GM12878 (cell line): ENCODE data around the gene SLC9C2. TPM values are rescaled to one million over a fixed set of nuclear protein-coding genes. Genes with fewer than 3 reads are reported as not detected.

Source experiments
- ATAC-seq: fragments of 200-7000 bp; cut with Tn5 transposase; 3 replicates; pipeline ENCODE4 v1.9.1; 2020; ENCODE audit warnings: mild to moderate bottlenecking, moderate library complexity
- BruUV-seq: library from RNA; stranded (reverse); fragments of 400-500 nt; replicated peaks from 2 replicates; lab custom pipeline; 2021; lab: Mats Ljungman, UMichigan
- CTCF ChIA-PET: fragments of 300-600 bp; sonication (Branson Sonifier 250); formaldehyde crosslinking; extraction: SDS; loops from one replicate; lab custom pipeline; 2021; ENCODE audit warnings: inconsistent platforms; lab: Yijun Ruan, JAX
- POLR2A ChIA-PET: fragments of 350-600 bp; formaldehyde crosslinking; extraction: SDS; loops from one replicate; lab custom pipeline; 2021; ENCODE audit warnings: inconsistent platforms; lab: Charles Lee
- RAD21 ChIA-PET: fragments of 300-600 bp; sonication (Branson Sonifier 250); formaldehyde crosslinking; loops from one replicate; lab custom pipeline; 2023; ENCODE audit warnings: antibody characterized with exemption; ENCODE audit not compliant: unreplicated experiment; lab: Charles Lee
- SMC1A ChIA-PET: fragments of 300-600 bp; sonication (Branson Sonifier 250); formaldehyde crosslinking; loops from one replicate; lab custom pipeline; 2023; ENCODE audit not compliant: unreplicated experiment, uncharacterized antibody; lab: Charles Lee
- DNase-seq: peaks from one replicate; pipeline ENCODE4 v3.0.0-alpha.2; 2011; ENCODE audit warnings: low read depth, low spot score
- FAIRE-seq: peaks from 3 replicates; lab custom pipeline; 2011; peaks lifted over from hg19 to GRCh38; lab: Jason Lieb, UNC
- H2AFZ ChIP-seq: 2 replicates; pipeline ENCODE4 v1.6.0; 2011; ENCODE audit warnings: low read depth, low read length, control low read depth; ENCODE audit not compliant: control insufficient read depth
- H3K27ac ChIP-seq: 2 replicates; pipeline ENCODE4 v1.5.1; 2011; ENCODE audit warnings: control low read depth; ENCODE audit not compliant: control insufficient read depth, insufficient read depth
- H3K27me3 ChIP-seq, 2 experiments: replicated peaks in 1 of 2; 2 replicates each; pipeline versions ENCODE4 v1.6.0 to v1.6.1; 2011; ENCODE audit warnings: low read length in 1 of 2; ENCODE audit not compliant: control insufficient read depth in 2 of 2, insufficient read depth in 2 of 2
- H3K36me3 ChIP-seq, 2 experiments: 2 replicates each; pipeline ENCODE4 v1.5.1; 2011; ENCODE audit warnings: low read length in 1 of 2; ENCODE audit not compliant: control insufficient read depth in 2 of 2, insufficient read depth in 2 of 2
- H3K4me1 ChIP-seq: 2 replicates; pipeline ENCODE4 v1.6.1; 2011; ENCODE audit warnings: mild to moderate bottlenecking, low read length, moderate library complexity, mixed read lengths; ENCODE audit not compliant: control insufficient read depth, insufficient read depth
- H3K4me2 ChIP-seq: 2 replicates; pipeline ENCODE4 v1.6.0; 2011; ENCODE audit warnings: control low read depth; ENCODE audit not compliant: control insufficient read depth, insufficient read depth
- H3K4me3 ChIP-seq: fragments of 200-600 bp; sonication (generic); 2 replicates; pipeline ENCODE4 v1.5.1; 2016
- H3K79me2 ChIP-seq: 2 replicates; pipeline ENCODE4 v1.6.0; 2011; ENCODE audit warnings: low read length; ENCODE audit not compliant: control insufficient read depth, insufficient read depth
- H3K9ac ChIP-seq: 2 replicates; pipeline ENCODE4 v1.8.0; 2011; ENCODE audit warnings: low read length, control low read depth, mixed read lengths; ENCODE audit not compliant: control insufficient read depth, insufficient read depth
- H3K9me3 ChIP-seq: replicated peaks from 3 replicates; pipeline ENCODE4 v1.5.1; 2011; ENCODE audit warnings: mild to moderate bottlenecking, low read length; ENCODE audit not compliant: control insufficient read depth, insufficient read depth
- H4K20me1 ChIP-seq: 2 replicates; pipeline ENCODE4 v1.6.0; 2011; ENCODE audit not compliant: control insufficient read depth, insufficient read depth
- BRCA1 ChIP-seq: IDR thresholded peaks from 2 replicates; pipeline ENCODE4 v1.6.1; 2011; ENCODE audit warnings: low read depth, low read length, improper control_type of control experiment
- ESRRA ChIP-seq: IDR thresholded peaks from 2 replicates; pipeline ENCODE4 v1.6.1; 2012; ENCODE audit warnings: mild to moderate bottlenecking, low read length, improper control_type of control experiment
- IKZF2 ChIP-seq, 2 experiments: fragments of 450-650 bp; IDR thresholded peaks; 2 replicates each; pipeline ENCODE4 v1.6.1; 2017; ENCODE audit warnings: mild to moderate bottlenecking in 2 of 2, moderate library complexity in 2 of 2
- PAX8 ChIP-seq: fragments of 450-650 bp; IDR thresholded peaks from 2 replicates; pipeline ENCODE4 v1.6.1; 2017; ENCODE audit warnings: mild to moderate bottlenecking, moderate library complexity
- ZNF274 ChIP-seq: IDR thresholded peaks from one replicate; pipeline ENCODE4 v1.8.0; 2011; ENCODE audit not compliant: insufficient read length, insufficient read depth
- WGBS: methylation state at CpG from one replicate; pipeline ENCODE4 v1.1.6; 2016; ENCODE audit warnings: low lambda C conversion rate; ENCODE audit not compliant: insufficient replicate concordance, insufficient coverage; ENCODE audit errors: missing lambda C conversion rate; 5-methylcytosine and 5-hydroxymethylcytosine counted together
- in situ Hi-C: fragments of 300-500 bp; cut with MboI; formaldehyde crosslinking; loops from 9 replicates; pipeline ENCODE4 v1.14.3; 2018; ENCODE audit warnings: mixed read lengths
- intact Hi-C: fragments of 100-400 bp; cut with micrococcal nuclease; formaldehyde crosslinking; loops from one replicate; pipeline ENCODE4 v1.14.2; 2022; ENCODE audit not compliant: unreplicated experiment
- polyA plus RNA-seq, 11 experiments: library from polyadenylated mRNA; depleted of rRNA in 4 of 11; unstranded in 6 of 11; stranded (reverse) in 5 of 11; fragments of >200 nt; fragmentation: Nextera tagmentation in 4 of 11; fragmentation: Illumina TruSeq in 1 of 11; extraction: Ambion mirVana in 4 of 11; extraction: Trizol in 1 of 11; gene quantifications; 1 replicate in 1 of 11; 2 replicates in 10 of 11; pipeline versions ENCODE4 v1.2.1 to v1.2.3, GENCODE V29; 2011 to 2016; ENCODE audit warnings: inconsistent platforms in 2 of 11, missing spikeins in 2 of 11, low read depth in 1 of 11
- total RNA-seq, 4 experiments: library from RNA; depleted of rRNA in 3 of 4; stranded (reverse); fragments of >200 nt in 3 of 4; fragmentation: Illumina TruSeq in 1 of 4; extraction: Trizol in 1 of 4; gene quantifications; 2 replicates each; pipeline versions ENCODE4 v1.2.1 to v1.2.3, GENCODE V29; 2013 to 2021
- TF ChIP-seq, protein P1 (sequence below): fragments of 450-650 bp; IDR thresholded peaks from 2 replicates; pipeline ENCODE4 v1.6.1; 2014; ENCODE audit warnings: mild to moderate bottlenecking
- TF ChIP-seq, protein P2 (sequence below): fragments of 150-350 bp; IDR thresholded peaks from 2 replicates; pipeline ENCODE4 v1.6.1; 2014; ENCODE audit warnings: mild to moderate bottlenecking, low read depth, low read length

Gene SLC9C2
- total and polyA plus RNA-seq, 10 of the 15 experiments (the other 5 are each of a cell fraction or from before 2014, with no cell fraction given): not detected

- BruUV-seq: no TSS peak
- intact Hi-C loops: no loop called here
- H3K9ac ChIP-seq: no peak within 1 kb of the TSS
- no peak within 1 kb of the TSS for H3K4me3 ChIP-seq
- peaks cover 4% of the 10 kb centered on the region; the same call in 2 of the 3 replicates for H3K9me3 ChIP-seq
- no peaks in the 10 kb centered on the region; a peak in 1 of 4 replicates for H3K27me3 ChIP-seq
- ATAC-seq: no peak
- no peak for DNase-seq
- no peak within 1 kb of the TSS for H3K4me2 ChIP-seq
- H3K27ac ChIP-seq: no peak within 1 kb of the TSS
- 0% methylated on average over 1 of the region's 1 CpG for WGBS
- H2AFZ ChIP-seq: no peak within 1 kb of the TSS
- TF ChIP-seq, protein P1, sequence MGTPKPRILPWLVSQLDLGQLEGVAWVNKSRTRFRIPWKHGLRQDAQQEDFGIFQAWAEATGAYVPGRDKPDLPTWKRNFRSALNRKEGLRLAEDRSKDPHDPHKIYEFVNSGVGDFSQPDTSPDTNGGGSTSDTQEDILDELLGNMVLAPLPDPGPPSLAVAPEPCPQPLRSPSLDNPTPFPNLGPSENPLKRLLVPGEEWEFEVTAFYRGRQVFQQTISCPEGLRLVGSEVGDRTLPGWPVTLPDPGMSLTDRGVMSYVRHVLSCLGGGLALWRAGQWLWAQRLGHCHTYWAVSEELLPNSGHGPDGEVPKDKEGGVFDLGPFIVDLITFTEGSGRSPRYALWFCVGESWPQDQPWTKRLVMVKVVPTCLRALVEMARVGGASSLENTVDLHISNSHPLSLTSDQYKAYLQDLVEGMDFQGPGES: no peak
- TF ChIP-seq IKZF2 (IDR thresholded peaks at IDR 0.05) (no peak), ZNF274 (no peak), BRCA1 (no peak), PAX8 (no peak), ESRRA (no peak)
- TF ChIP-seq, protein P2, sequence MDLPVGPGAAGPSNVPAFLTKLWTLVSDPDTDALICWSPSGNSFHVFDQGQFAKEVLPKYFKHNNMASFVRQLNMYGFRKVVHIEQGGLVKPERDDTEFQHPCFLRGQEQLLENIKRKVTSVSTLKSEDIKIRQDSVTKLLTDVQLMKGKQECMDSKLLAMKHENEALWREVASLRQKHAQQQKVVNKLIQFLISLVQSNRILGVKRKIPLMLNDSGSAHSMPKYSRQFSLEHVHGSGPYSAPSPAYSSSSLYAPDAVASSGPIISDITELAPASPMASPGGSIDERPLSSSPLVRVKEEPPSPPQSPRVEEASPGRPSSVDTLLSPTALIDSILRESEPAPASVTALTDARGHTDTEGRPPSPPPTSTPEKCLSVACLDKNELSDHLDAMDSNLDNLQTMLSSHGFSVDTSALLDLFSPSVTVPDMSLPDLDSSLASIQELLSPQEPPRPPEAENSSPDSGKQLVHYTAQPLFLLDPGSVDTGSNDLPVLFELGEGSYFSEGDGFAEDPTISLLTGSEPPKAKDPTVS: no peak
- no peaks in the 10 kb centered on the region for H3K36me3 ChIP-seq
- no peaks in the 10 kb centered on the region for H4K20me1 ChIP-seq
- in situ Hi-C loops: no loop called here
- CTCF ChIA-PET: interaction anchor here (1.3 kb wide), 1 partner anchor 49 kb away, joined by 3 read pairs; no protein-coding TSS in a partner anchor
- POLR2A ChIA-PET: no interaction called here
- H3K4me1 ChIP-seq: no peaks in the 10 kb centered on the region
- no peaks in the 10 kb centered on the region for H3K79me2 ChIP-seq
- RAD21 ChIA-PET: no interaction called here
- no peak for FAIRE-seq
- SMC1A ChIA-PET: no interaction called here
Observed at GRCh38 chr1:173635116-173635515, 32.2 kb upstream of the SLC9C2 start, which contains the start of gene TEX50. Gene TEX50 (plus strand): TSS chr1:173635338. CDS start chr1:173635522, 184 bp downstream.
